Activated CD8-positive, alpha-beta memory T cell treated with anti-CD3 and anti-CD28 coated beads for 36 hours (primary cell): ENCODE results near the gene SHC4. TPM values are rescaled to one million over a fixed set of nuclear protein-coding genes. Genes with fewer than 3 reads are reported as not detected.
"Not testable (repeated sequence)": the region's sequence is repeated elsewhere in the genome, so short reads cannot be mapped to it uniquely, and the experiment has no call there.

Experiments used
- CTCF ChIA-PET: fragments of 350-600 bp; sonication (Branson Sonifier 250); formaldehyde crosslinking; loops from one replicate; lab custom pipeline; 2021; ENCODE audit warnings: antibody characterized with exemption; lab: Charles Lee
- POLR2A ChIA-PET: fragments of 350-600 bp; sonication (Branson Sonifier 250); formaldehyde crosslinking; loops from one replicate; lab custom pipeline; 2021; ENCODE audit warnings: antibody characterized with exemption; lab: Charles Lee
- total RNA-seq, 2 experiments: library from RNA; stranded (reverse); gene quantifications; one replicate each; pipeline ENCODE4 v1.2.3, GENCODE V29; 2021

SHC4 gene
- total RNA-seq, 2 experiments from 2014 or later: 10.7 to 11.6 TPM

DNA sequence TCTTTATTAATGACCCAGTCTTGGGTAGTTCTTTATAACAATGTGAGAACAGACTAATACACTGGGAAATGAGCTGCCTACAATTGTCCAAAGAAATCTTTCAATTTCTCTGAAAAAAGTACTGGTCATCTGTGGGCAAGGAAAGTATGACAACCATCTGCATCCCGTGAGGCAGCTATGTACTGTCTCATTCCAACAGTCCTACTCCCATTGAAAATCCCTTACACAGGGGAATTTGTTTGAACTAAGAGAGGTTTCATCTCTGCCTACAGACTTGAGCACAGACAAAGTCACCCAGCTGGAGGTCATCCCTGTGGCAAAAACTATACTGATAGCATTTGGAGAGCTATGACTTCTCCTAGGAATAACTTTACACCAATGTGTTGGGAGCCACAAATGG is 27.1 kb downstream of the SHC4 start:
- ChIA-PET CTCF (no interaction called here), POLR2A (no interaction called here)

DNA sequence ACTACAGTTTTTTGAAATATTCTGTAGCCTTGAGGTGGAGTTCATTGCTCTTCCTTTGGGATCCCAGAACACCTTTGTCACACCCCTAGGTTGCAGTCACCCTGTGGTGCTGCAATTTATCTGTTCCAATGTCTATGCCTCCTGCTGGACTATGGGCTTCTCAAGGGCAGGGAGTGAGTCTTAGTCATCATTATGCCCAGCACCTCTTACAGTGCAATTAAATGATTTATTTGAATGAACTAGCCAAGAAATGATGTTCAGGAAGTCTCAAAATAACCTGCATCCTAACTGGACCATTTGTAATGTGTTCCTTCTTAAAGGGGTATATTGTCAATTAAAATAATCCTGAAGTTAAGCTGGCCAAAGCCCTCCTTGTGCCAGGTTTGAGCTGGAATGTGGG is 28.5 kb downstream of the SHC4 start:
- ChIA-PET POLR2A (no interaction called here), CTCF (no interaction called here)

DNA sequence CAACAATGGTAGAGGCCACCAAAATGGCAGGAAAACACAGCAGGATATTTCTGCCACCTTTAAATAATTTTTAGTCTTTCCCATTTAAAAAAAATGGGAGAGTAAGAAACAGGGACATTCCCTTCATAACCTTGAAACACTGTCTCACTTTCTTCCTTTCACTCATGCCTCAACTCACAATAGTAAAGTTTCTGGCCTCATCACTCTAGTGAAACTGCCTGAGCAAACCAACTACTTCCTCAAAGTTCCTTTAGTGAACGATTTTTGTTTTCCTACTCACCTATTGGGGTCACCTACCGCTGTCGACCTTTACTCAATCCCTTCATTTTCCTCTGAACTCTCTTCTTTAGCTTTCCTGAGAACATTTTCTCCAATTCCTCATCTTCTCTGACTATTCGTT is 33.0 kb downstream of the SHC4 start:
- ChIA-PET POLR2A (no interaction called here), CTCF (no interaction called here)

DNA sequence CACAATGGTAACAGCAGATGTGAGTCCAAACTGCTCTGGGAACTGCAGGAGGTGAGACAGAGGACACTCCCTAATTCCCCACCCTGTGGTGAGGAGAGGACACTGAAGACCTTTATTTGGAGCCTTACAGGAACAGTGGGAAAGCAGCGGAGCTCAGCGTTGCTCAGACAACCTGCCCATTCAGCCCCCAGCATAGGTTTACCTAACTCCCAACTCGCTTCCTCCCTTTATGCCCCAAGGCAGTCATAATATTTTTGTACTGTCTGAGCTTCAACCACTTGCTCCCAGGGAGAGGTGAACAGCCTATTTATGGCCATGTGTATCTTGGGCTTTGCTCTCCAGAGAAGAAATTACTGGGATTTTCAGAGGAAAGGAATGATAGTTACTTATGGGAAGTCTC is 34.1 kb downstream of the SHC4 start:
- ChIA-PET CTCF (no interaction called here), POLR2A (interaction anchor here (0.8 kb wide), 1 partner anchor 10 kb away, joined by 3 read pairs; no protein-coding TSS in a partner anchor)

DNA sequence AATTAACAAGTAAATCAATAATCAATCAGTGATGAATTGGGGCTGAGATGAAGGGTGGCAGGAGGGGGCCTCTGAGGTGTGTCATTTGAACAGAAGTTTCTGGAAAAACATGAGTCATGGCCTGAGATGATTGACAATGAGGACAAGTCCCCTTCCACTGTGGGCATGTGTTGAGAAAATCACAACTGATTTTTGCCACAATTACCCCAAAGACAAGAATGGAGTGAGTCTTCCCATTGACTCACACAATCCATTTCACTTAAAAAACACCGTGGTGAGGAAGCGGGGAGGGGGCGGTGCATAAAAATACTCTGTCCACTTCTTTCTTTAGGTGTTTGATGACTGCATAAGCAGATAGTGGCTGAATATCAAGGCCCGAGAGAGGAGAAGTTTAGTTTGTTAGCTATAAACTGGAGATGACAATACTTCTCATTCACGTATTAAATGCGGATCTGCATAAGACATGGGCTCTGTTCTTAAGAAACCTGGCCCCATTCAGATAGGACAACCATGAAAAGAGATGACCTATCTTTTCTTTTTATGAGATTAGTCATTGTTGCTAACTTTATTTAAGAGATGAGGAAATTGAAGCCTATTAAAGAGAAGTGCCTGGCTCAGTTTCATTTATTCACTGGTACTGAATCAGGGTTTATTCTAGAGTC is 34.7 kb downstream of the SHC4 start:
- ChIA-PET POLR2A (interaction anchor here (0.8 kb wide), 1 partner anchor 11 kb away, joined by 3 read pairs; no protein-coding TSS in a partner anchor), CTCF (no interaction called here)

DNA sequence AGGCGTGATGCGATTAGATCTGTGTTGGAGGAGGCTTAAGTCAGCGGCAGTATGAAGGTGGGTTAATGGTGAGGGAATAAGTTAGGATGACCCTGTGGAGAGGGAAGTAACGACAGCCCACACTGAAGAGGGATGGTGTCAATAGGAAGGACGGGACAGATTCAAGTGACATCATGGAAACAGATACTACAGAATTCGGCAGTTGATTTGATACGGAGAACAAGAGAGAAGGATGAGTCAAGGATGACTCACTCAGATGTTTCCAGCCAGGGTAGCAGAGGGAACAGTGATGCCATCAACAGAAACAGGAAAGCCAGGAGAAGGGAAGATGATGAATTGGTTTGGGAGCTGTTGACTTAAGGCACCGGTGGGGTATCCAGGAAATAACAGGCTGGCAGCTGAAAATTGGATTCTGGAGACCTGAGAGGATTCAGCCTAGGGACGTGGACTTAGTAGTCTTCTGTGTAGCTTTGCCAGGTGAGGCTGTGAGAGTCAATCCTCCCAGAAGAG is 38.0 kb downstream of the SHC4 start:
- CTCF ChIA-PET: interaction anchor here (0.7 to 1.8 kb wide), 3 partner anchors 9 to 50 kb away, joined by 4 to 5 read pairs (median 4); no protein-coding TSS in a partner anchor
- POLR2A ChIA-PET: no interaction called here

DNA sequence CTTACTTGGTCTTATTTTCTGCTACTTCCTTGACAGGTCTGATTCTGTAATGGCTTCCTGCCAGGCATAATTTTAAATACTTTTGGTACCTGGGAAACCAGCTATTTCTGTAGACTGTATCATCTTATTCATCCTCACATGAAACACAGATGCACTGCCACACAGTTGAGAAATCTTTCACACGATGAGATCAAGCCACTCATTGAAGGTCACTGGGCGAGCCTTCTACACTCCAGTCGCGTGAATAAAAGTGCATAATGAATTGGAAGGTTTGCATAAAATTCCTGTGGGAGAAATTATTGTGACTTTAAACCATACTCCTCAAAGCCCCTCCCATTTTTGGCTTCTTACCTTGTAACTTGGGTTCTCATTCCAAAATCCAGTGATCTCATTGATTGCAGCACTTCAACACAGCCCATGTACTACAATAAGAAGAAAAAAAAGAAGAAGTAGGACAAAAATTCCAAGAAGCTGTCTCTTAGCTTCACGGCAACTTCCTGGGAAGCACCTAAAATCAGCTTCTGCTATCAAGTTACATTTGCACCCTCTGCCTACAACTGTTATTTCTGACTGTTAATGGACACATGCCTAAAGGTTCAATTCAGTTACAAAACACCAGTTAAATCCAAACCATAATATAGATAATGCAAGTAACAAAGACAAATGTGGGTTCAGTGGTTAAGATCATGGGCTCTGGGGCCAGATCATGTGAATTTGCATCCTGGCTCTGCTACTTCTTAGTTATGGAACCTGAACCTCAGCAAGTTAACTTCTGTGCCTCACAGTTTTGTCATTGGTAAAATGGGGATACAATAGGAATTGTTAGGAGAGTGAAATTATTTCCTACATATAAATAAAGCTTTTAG is 39.0 kb downstream of the SHC4 start:
- POLR2A ChIA-PET: interaction anchor here (0.6 kb wide), 1 partner anchor 17 kb away, joined by 4 read pairs; no protein-coding TSS in a partner anchor
- CTCF ChIA-PET: interaction anchor here (1.8 kb wide), 1 partner anchor 16 kb away, joined by 5 read pairs; no protein-coding TSS in a partner anchor

DNA sequence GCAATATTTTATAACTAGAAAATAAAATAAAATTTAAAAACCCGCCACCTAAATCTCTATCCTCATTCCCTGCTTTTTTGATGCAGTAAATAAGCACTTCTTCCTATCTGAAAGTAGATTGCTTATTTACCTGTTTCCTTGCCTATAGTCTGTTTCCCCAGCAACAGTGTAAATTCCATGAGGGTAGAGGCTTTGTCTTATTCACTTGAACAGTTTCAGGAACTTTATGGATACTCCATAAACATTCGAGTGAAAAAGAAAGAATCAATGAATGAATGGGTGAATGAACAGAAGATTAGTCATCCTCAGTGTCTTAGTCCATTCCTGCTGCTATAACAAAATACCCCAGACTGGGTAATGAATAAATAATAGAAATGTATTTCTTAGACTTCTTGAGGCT is 41.7 kb downstream of the SHC4 start:
- ChIA-PET POLR2A (no interaction called here), CTCF (no interaction called here)

DNA sequence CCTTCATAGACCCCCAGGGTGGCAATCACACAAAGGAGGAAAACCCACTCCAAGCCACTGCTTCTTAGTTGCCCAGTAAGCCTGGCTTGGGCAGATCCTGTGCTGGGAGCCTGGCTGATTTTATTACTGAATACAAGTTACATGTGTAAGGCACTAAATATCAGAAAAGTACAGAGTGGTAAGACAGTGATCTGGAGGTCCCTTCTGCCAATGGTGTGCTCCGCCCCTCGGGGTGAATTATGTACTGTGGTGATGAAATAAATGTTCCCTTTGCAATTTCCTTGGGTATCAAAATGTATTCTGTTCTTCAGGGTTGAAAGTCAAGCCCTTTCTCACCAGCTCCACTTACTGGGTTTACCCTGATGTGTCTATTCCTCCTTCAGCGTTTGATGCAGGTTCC is 47.0 kb downstream of the SHC4 start:
- ChIA-PET CTCF (interaction anchor here (1.1 kb wide), 1 partner anchor 9 kb away, joined by 4 read pairs; no protein-coding TSS in a partner anchor), POLR2A (interaction anchor here (0.5 kb wide), 1 partner anchor 1343 kb away, joined by 3 read pairs; no protein-coding TSS in a partner anchor)

DNA sequence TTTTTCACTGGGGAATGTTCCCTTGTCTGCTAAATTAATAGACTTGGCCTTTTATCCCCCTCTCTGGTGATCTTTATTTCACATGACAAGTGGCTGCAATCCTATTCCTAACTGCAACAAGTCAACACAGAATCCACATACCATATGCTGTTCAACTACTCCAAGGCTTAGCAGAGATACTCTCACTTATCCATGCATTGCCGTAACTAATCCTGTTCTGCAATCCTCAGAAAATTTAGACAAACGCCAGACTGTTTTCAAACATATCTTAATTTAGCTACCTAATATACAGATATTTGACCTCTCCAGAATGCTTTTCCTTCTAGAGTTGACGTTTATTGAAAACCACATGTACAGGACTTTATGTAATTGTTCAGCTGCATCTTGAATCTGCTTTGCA is 47.9 kb downstream of the SHC4 start:
- ChIA-PET CTCF (interaction anchor here (1.1 kb wide), 1 partner anchor 10 kb away, joined by 4 read pairs; no protein-coding TSS in a partner anchor), POLR2A (no interaction called here)

DNA sequence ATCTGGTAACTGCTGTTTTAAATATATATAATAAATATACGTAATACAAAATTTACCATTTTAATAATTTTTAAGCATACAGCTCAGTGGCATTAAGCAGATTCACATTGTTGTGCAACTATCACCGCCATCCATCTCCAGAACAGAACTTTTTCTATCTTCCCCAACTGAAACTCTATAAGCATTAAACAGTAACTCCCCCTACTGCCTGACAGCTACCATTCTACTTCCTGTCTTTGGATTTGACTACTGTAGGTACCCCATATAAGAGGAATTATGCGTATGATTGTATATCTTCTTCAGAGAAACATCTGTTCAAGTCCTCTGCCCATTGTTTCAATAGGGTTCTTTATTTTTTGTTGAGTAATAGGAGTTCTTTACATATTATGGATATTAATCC is 49.0 kb downstream of the SHC4 start:
- ChIA-PET CTCF (no interaction called here), POLR2A (no interaction called here)

DNA sequence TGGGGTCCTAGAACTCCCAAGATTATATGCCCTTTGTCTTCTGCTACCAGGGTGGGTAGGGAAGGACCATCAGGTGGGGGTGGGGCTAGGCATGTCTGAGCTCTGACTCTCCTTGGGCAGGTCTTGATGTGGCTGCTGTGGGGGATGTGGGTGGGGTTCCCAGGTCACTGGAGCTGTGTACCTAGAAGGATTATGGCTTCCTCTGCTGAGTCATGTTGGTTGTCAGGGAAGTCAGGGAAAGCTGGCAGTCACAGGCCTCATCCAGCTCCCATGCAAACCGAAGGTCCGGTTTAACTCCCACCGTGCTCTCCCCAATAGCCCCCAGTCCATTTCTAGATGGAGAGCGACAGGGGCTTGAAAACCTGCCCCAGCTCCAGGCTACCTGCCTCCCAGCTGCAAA is 50.6 kb downstream of the SHC4 start:
- POLR2A ChIA-PET: no interaction called here
- CTCF ChIA-PET: interaction anchor here (0.6 kb wide), 1 partner anchor 43 kb away, joined by 3 read pairs; no protein-coding TSS in a partner anchor

DNA sequence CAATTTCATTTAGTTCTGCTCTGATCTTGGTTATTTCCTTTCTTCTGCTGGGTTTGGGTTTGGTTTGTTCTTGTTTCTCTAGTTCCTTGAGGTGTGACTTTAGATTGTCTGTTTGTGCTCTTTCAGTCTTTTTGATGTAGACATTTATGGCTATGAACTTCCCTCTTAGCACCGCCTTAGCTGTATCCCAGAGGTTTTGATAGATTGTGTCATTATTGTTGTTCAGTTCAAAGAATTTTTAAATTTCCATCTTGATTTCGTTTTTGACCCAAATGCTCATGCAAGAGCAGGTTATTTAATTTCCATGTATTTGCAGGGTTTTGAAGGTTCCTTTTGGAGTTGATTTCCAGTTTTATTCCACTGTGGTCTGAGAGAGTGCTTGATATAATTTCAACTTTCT is 53.2 kb downstream of the SHC4 start:
- CTCF ChIA-PET, POLR2A ChIA-PET: not testable (repeated sequence)

DNA sequence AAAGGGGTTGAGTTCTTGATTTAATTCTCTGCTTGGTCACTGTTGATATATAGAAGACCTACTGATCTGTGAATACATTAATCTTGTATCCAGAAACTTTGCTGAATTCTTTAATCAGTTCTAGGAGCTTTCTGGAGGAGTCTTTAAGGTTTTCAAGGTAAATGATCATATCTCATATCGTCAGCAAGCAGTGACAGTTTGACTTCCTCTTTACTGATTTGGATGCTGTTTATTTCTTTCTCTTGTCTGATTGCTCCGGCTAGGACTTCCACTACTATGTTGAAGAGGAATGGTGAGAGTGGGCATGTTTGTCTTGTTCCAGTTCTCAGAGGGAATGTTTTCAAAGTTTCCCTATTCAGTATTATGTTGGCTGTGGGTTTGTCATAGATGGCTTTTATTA is 54.4 kb downstream of the SHC4 start:
- POLR2A ChIA-PET, CTCF ChIA-PET: not testable (repeated sequence)

DNA sequence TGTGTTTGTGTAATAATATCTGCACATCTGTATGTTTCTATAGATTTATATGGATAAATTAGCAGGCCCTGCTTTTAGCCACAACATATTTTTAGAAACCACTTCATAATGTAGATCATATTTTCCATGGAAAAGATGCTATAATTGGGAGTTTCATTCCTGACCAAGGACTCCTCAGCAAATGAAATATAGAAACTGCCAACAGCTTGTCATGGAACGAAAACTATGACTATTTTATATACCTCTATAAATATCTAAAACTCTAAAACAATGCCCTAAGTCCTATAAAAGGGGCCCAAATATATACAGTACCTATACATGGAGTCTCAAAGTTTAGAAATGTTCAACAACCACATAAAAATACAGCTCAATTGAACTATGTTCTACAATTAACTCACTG is 57.9 kb downstream of the SHC4 start:
- POLR2A ChIA-PET: interaction anchor here (1.0 kb wide), 1 partner anchor 27 kb away, joined by 3 read pairs; no protein-coding TSS in a partner anchor
- CTCF ChIA-PET: no interaction called here

DNA sequence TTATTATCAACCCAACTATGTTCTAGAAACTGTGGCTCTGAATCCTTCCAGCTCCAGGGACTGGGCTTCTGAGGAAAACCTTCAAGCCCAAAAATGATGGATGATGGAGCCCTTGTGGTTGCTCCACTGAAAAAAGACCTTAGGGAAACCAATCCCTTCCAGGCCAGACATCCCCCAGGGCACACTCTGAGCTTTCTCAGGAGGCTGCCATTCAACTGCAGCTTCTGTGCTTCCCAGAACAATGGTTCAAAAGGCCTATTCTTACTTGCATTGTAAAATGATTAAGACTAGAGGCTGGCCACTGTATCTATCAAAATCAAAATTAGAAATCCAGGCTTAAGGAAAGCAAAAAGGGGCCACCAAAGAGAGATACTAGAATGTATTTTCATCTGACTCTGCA is 58.5 kb downstream of the SHC4 start:
- POLR2A ChIA-PET: interaction anchor here (1.0 kb wide), 1 partner anchor 27 kb away, joined by 3 read pairs; no protein-coding TSS in a partner anchor
- CTCF ChIA-PET: no interaction called here

DNA sequence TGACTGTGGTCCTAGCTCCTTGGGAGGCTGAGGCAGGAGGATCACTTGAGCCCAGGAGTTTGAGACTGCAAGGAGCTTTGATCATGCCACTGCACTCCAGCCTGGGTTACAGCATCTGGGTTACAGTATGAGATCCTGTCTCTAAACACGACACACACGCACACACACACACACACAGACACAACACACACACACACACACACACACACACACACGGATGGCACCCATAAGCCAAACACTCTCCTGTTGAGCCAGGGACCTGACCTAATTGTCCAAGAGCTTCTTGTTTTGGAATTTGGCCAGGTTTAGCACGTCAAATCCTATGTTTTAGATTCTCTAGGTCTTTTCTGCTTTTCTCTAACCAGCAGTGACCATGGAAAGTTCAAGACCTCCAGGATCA is 59.0 kb downstream of the SHC4 start:
- POLR2A ChIA-PET: no interaction called here
- CTCF ChIA-PET: no interaction called here

DNA sequence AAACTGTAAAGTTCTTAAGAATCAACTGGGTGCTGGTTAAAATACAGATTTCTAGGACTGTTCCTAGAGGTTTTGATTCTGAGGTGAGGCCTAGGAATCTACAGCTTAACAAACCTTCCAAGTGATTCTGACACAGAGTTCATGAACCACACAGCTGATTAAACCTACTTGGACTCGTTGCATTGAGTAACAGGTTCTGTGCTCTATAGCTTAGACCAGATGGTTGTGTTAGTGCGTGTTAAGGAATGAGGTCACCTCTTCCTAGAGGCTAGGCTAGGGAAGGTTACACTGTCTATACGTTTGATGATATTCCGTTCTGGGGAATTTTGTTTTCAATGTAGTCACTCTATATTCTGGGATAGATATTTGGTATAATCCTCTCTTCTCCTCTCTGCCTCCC is 63.9 kb downstream of the SHC4 start:
- POLR2A ChIA-PET: no interaction called here

DNA sequence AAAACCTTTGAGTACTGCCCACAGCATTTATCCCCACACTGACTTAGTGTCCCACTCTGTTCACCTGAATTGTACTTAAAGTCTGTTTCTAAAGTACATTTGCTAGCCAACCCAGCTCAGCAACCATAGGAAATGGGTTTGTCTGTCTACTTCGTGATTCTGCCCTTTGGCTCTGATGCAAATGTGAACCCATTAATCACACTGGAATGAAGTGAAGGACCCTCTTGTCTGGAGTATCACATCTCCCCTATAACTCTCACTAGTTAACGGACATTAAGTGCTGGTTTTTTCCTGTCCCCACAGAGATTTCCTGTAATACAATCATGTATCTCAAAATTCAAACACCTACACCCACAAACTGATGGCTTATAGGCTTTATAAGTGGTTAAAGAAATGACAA is 65.3 kb downstream of the SHC4 start:
- POLR2A ChIA-PET: no interaction called here
- CTCF ChIA-PET: no interaction called here

More for the DNA sequence above, 63.9 kb downstream of the SHC4 start:
- CTCF ChIA-PET: no interaction called here

DNA sequence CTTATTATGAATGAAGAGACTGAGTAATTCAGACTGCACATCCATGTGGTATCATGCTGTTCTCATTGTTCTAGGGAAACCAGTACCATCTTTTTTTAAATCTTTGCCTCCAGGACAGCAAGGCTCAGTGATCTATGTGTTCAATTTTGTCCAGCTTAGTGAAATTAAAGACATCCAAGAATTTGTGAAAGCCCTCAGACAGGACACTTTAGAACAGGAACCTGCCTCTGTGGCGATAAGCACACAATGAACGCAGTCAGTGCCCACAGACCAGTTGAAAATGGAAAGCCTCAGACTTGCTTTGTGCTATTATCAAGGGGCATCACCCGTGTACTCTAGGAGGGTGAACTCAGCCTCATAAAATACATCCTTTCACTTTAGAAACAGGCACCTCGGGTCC is 65.7 kb downstream of the SHC4 start:
- ChIA-PET CTCF (no interaction called here), POLR2A (no interaction called here)
